Measurements from ENCODE around the gene RBKS.
"Not testable (repeated sequence)": the region's sequence is repeated elsewhere in the genome, so short reads cannot be mapped to it uniquely, and the experiment has no call there.

DNA sequence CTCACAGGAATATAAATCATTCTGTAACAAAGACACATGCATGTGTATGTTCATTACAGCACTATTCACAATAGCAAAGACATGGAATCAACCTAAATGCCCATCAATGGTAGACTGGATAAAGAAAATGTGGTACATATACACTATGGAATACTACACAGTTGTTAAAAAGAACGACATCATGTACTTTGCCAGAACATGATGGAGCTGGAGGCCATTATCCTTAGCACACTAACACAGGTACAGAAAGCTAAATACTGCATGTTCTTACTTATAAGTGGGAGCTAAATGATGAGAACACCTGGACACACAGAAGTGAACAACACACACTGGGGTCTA, 7.6 kb downstream of the RBKS start:
- TF ChIP-seq, protein P1, sequence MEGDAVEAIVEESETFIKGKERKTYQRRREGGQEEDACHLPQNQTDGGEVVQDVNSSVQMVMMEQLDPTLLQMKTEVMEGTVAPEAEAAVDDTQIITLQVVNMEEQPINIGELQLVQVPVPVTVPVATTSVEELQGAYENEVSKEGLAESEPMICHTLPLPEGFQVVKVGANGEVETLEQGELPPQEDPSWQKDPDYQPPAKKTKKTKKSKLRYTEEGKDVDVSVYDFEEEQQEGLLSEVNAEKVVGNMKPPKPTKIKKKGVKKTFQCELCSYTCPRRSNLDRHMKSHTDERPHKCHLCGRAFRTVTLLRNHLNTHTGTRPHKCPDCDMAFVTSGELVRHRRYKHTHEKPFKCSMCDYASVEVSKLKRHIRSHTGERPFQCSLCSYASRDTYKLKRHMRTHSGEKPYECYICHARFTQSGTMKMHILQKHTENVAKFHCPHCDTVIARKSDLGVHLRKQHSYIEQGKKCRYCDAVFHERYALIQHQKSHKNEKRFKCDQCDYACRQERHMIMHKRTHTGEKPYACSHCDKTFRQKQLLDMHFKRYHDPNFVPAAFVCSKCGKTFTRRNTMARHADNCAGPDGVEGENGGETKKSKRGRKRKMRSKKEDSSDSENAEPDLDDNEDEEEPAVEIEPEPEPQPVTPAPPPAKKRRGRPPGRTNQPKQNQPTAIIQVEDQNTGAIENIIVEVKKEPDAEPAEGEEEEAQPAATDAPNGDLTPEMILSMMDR (conservative IDR thresholded peaks at IDR 0.05), result not testable (repeated sequence)
- TF ChIP-seq EZH2 (IDR thresholded peaks at IDR 0.05; ENCODE audit: low read depth), result not testable (repeated sequence)

Measured in PC-9 (cell line).